ENCODE results near the gene C8G. TPM values are rescaled to one million over a fixed set of nuclear protein-coding genes. Genes with fewer than 3 reads are reported as not detected.

Gene C8G
- total RNA-seq, 1 donor from 2014 or later, result 1.1 TPM

DNA sequence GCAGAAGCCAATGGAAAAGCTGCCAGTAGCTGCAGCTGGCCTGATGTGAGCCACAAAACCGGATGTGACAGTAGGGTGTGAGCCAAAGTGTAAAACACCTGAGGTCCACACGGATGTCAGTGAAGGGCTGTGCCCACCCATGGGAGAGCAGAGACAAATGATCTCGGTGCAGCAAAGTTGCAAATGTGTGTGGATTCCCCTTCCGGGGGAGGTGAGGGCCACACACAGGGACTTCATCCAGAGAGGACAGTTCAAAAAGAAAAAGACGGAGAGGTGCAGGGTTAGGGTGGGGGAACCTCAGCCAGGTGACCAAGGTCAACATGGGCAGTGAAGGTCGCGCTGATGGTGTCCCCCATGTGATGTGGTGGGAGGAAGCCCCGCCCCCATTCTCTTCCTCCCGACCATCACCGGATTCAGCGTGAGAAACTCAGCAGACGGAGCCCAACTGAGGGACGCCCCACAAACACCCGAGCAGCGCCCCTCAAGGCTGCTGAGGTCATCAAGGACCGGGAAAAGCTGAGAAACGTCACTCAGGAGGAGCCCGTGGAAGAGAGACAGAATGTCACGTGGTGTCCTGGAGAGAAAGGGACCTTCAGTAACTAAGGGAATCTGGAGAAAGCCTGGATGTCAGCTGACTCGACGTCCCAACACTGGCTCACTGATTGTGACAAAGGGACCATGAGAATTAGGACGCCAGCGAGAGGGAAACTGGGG lies 20.9 kb downstream of the C8G start:
- no peaks in the 10 kb centered on the region for H3K36me3 ChIP-seq
- ATAC-seq (no peak), DNase-seq (no peak)
- peaks cover 15% of the 10 kb centered on the region for H3K4me1 ChIP-seq
- no peaks in the 10 kb centered on the region for H3K9me3 ChIP-seq
- H3K4me3 ChIP-seq, result no peak overlapping the region
- H3K27me3 ChIP-seq, result no peaks in the 10 kb centered on the region
- intact Hi-C loops (cut with DNase I), result no loop called here
- TF ChIP-seq CTCF (IDR thresholded peaks at IDR 0.05), result no peak
- H3K27ac ChIP-seq, result no peak overlapping the region

GRCh38 chr9:136968333-136969127 lies 23.5 kb downstream of the C8G start:
- H3K4me3 ChIP-seq, result no peak overlapping the region
- H3K36me3 ChIP-seq, result no peaks in the 10 kb centered on the region
- ATAC-seq (no peak), DNase-seq (no peak)
- no peak for TF ChIP-seq CTCF (IDR thresholded peaks at IDR 0.05)
- H3K4me1 ChIP-seq, result peaks cover 15% of the 10 kb centered on the region
- intact Hi-C loops (cut with DNase I), result no loop called here
- H3K27ac ChIP-seq, result no peak overlapping the region
- no peaks in the 10 kb centered on the region for H3K27me3 ChIP-seq
- no peaks in the 10 kb centered on the region for H3K9me3 ChIP-seq

GRCh38 chr9:136969150-136969549 lies 24.1 kb downstream of the C8G start:
- peaks cover 12% of the 10 kb centered on the region for H3K4me1 ChIP-seq
- no peak overlapping the region for H3K27ac ChIP-seq
- intact Hi-C loops (cut with DNase I), result no loop called here
- ATAC-seq (peak; percentile 3), DNase-seq (no peak)
- no peaks in the 10 kb centered on the region for H3K36me3 ChIP-seq
- H3K4me3 ChIP-seq, result no peak overlapping the region
- no peaks in the 10 kb centered on the region for H3K9me3 ChIP-seq
- no peak for TF ChIP-seq CTCF (IDR thresholded peaks at IDR 0.05)
- H3K27me3 ChIP-seq, result no peaks in the 10 kb centered on the region

DNA sequence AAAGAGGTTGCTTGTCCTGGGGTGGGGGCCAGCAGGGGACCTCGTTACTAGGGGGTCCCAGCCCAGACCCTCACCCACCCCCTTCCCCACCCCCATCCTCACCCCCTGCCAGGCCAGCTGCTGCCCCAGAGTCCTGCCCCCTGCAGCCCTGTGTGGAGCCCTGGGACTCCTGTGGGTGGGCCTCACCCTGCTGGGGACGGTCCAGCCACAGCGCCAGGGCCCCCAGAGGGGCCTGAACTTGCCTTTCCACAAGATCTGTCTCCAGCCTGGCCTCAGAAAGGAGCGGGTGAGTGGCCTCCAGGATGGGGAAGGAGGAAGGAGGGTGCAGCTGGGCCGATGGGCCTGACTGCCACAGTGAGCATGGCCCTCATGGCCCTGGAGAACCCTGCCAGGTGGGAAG lies 24.7 kb downstream of the C8G start:
- no peak for TF ChIP-seq CTCF (IDR thresholded peaks at IDR 0.05)
- Histone ChIP-seq H3K4me1 (peaks cover 6% of the 10 kb centered on the region), H3K27me3 (no peaks in the 10 kb centered on the region), H3K27ac (no peak overlapping the region), H3K4me3 (no peak overlapping the region), H3K36me3 (no peaks in the 10 kb centered on the region), H3K9me3 (no peaks in the 10 kb centered on the region)
- ATAC-seq, result no peak
- intact Hi-C loops (cut with DNase I), result no loop called here
- no peak for DNase-seq

DNA sequence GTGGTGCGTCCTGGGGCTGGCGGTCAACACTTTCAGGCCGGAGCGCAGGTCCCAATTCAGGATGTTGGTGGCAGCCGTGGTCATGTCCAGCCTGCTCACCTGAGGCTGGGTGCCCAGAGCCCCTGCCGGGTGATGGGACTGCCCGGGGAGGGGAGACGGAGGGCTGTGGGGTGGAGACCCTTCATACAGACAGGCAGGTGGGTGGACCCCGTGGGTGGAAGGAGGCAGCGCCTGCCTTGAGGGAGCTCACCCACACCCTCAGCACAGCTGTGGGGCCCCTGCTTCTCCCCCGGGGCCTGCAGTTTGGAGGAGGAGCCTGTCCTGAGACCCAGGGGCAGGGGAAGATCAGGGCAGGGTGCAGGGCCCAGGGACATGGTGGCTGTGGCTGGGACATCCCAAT lies 25.3 kb downstream of the C8G start:
- Histone ChIP-seq H3K36me3 (no peaks in the 10 kb centered on the region), H3K27ac (no peak overlapping the region), H3K9me3 (no peaks in the 10 kb centered on the region), H3K4me3 (no peak overlapping the region), H3K27me3 (no peaks in the 10 kb centered on the region), H3K4me1 (peaks cover 10% of the 10 kb centered on the region)
- DNase-seq, result no peak
- no peak for TF ChIP-seq CTCF (IDR thresholded peaks at IDR 0.05)
- no peak for ATAC-seq
- intact Hi-C loops (cut with DNase I), result no loop called here
